ENCODE data around the gene MELK. TPM values are rescaled to one million over a fixed set of nuclear protein-coding genes. Genes with fewer than 3 reads are reported as not detected.

The MELK gene
- total and polyA plus RNA-seq, 2 donors (not counting 3 experiments of a cell fraction or from before 2014, with no cell fraction given), result 19.1 to 52.1 TPM

- no peaks in the 10 kb centered on the region for H3K9me1 ChIP-seq (replicated peaks; ENCODE audit: control insufficient read depth, extremely low read depth, insufficient read depth, low read length)
- no peak overlapping the region for H2AFZ ChIP-seq (ENCODE audit: low read depth, low read length)
- no TSS peak for BruUV-seq (replicated peaks)
- dilution Hi-C loops (cut with MboI; ENCODE audit: extremely low pct_ligation_motif_present, low sequenced_read_pairs), result no loop called here
- H3K4me3 ChIP-seq (replicated peaks in 1 of 3; ENCODE audit: insufficient read depth in 1 of 3, low read depth in 1 of 3, low read length in 3 of 3), result no peak overlapping the region
- no peaks in the 10 kb centered on the region for H3K4me1 ChIP-seq (ENCODE audit: control insufficient read depth, extremely low read depth, insufficient read depth, low read length)
- H3K4me2 ChIP-seq (ENCODE audit: insufficient read depth, low read length), result no peak overlapping the region
- H3K27ac ChIP-seq (ENCODE audit: insufficient read depth, low read depth, low read length), result no peak overlapping the region
- H3K27me3 ChIP-seq (ENCODE audit: control insufficient read depth in 2 of 2, insufficient read depth in 2 of 2, low read length in 2 of 2), result peaks cover 8% of the 10 kb centered on the region in 2 experiments
- H3K79me2 ChIP-seq (ENCODE audit: control insufficient read depth, insufficient read depth, low read length), result no peaks in the 10 kb centered on the region
- intact Hi-C loops (cut with micrococcal nuclease), result no loop called here
- no peaks in the 10 kb centered on the region for H3K9me3 ChIP-seq (replicated peaks; ENCODE audit: control insufficient read depth, insufficient read depth, low read length)
- H3K36me3 ChIP-seq (ENCODE audit: control insufficient read depth in 2 of 2, extremely low read depth in 1 of 2, insufficient read depth in 2 of 2, low read length in 2 of 2), result no peaks in the 10 kb centered on the region
- H4K20me1 ChIP-seq (replicated peaks; ENCODE audit: control insufficient read depth, extremely low read depth, insufficient read depth, low read length), result no peaks in the 10 kb centered on the region
- DNase-seq (ENCODE audit: low read depth, low spot score), result no peak
- TF ChIP-seq EZH2 (IDR thresholded peaks at IDR 0.05; ENCODE audit: borderline replicate concordance, low read depth, low read length, severe bottlenecking), result no peak
- no peak for TF ChIP-seq MAX (IDR thresholded peaks at IDR 0.05; ENCODE audit: insufficient read depth, insufficient read length)
- TF ChIP-seq JUN (IDR thresholded peaks at IDR 0.05; ENCODE audit: borderline replicate concordance, insufficient read depth, insufficient read length, low read depth), result no peak
- TF ChIP-seq FOS (IDR thresholded peaks at IDR 0.05; ENCODE audit: borderline replicate concordance, insufficient read depth, low read length), result no peak
- no peak for TF ChIP-seq GATA2 (IDR thresholded peaks at IDR 0.05; ENCODE audit: insufficient read depth, insufficient read length, low read depth, low read length)
- TF ChIP-seq POLR2AphosphoS5 (IDR thresholded peaks at IDR 0.05; ENCODE audit: insufficient read depth, low read depth, low read length), result no peak
- no peak for TF ChIP-seq CTCF (IDR thresholded peaks at IDR 0.05; ENCODE audit: extremely low read depth in 1 of 2, insufficient read depth in 1 of 2, low read depth in 1 of 2, low read length in 2 of 2)
- TF ChIP-seq POLR2A (IDR thresholded peaks at IDR 0.05; ENCODE audit: low read depth, low read length), result no peak
- TF ChIP-seq MYC (IDR thresholded peaks at IDR 0.05; ENCODE audit: low read depth, low read length), result no peak
- H3K9ac ChIP-seq (replicated peaks; ENCODE audit: extremely low read depth, insufficient read depth, low read length), result no peak overlapping the region
- ChIA-PET CTCF (no interaction called here), POLR2A (no interaction called here)
- FAIRE-seq, result no peak
Measured at GRCh38 chr9:36698984-36699383, 126.3 kb downstream of the MELK start.

Measured in endothelial cell of umbilical vein (primary cell).